Stimulated activated CD8-positive, alpha-beta memory T cell treated with anti-CD3 and anti-CD28 coated beads, Interleukin-15, amount 100 ng/mL, for 48 hours (primary cell): ENCODE measurements around the gene MELK.

ENCODE experiments used
- DNase-seq, 2 donors: peaks; one replicate each; pipeline ENCODE4 v3.0.0-alpha.2; 2020; ENCODE audit warnings: low read depth in 2 of 2

MELK gene

DNA sequence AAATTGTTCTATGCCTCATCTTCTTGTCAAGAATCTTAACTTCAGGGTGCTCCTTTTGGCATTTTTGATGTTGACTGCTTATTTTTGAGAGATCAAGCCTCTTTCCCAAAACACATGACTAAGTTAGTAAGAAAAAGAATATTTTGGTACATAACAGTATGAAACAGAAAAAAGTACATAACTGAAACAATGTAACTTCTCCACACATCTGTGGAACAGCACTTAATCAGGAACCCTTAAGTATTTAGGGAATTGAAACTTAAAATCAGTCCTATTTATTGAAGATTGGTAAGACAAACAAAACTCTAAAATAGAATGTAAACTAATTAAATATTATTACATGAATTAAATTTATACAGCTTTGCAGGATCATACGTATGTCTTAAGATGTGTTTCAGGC is 103.4 kb downstream of the MELK start:
- no peak for DNase-seq

DNA sequence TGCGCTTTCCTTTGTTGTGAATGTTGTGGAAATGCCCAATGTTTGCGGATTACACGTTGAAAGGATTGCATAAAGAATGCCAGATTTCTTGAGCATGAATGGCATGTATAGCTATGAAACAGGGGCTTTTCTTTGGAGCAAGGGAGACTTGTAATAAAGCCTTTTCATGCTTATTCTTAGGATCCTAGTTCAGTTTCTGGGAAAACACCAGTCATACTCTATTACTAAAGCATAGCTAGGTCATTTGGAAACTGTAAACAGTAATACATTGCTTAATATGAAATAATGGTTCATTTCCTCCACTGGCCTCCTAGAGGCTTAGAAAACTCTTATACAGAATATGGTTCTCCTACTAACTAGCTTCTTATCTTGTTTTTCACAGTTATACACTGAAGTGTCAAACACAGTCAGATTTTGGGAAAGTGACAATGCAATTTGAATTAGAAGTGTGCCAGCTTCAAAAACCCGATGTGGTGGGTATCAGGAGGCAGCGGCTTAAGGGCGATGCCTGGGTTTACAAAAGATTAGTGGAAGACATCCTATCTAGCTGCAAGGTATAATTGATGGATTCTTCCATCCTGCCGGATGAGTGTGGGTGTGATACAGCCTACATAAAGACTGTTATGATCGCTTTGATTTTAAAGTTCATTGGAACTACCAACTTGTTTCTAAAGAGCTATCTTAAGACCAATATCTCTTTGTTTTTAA is 104.2 kb downstream of the MELK start:
- DNase-seq = no peak

DNA sequence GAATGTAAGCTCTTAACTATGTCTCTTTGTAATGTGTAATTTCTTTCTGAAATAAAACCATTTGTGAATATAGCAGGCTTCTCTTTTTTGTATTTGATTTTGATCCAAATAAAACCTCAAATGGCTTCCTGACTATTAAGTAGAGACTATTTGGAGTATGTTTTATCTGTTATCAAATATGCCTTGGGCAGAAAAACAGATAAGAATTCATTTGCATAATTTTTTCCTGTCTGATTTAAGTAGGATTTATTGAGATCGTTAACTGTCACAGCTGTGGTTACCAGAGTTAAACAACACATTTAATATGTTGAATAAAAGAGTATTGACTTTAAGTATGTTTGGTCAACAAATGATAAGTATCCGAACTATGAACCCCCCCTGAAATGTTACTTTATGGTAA is 104.9 kb downstream of the MELK start:
- DNase-seq = no peak

DNA sequence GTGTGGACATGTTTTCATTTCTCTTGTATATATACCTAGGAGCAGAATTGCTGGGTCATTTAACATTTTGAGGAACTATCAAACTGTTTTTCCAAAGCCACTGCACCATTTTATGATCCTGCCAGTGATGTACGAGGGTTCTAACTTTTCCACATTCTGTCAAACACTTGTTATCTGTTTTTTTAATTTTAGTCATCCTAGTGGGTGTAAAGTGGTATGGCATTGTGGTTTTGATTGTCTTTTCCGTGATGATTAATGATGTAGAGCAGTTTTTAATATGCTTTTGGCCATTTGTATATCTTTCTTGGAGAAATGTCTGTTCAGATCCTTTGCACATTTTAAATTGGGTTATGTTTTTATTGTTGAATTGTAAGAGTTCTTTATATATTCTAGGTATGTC is 107.0 kb downstream of the MELK start:
- DNase-seq = no peak

DNA sequence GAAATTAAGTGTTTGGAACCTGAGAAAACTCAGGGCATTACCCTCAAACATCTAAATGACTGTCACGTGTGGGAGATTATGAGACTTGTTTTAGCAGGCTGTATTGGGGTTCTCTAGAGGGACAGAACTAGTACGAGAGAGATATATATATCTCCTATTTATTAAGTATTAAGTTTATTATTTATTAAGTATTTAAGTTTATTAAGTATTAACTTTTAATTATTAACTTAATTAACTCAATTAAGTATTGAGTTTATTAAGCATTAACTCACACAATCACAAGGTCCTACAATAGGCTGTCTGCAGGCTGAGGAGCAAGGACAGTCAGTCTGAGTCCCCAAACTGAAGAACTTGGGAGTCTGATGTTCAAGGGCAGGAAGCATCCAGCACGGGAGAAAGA is 113.8 kb downstream of the MELK start:
- no peak for DNase-seq

DNA sequence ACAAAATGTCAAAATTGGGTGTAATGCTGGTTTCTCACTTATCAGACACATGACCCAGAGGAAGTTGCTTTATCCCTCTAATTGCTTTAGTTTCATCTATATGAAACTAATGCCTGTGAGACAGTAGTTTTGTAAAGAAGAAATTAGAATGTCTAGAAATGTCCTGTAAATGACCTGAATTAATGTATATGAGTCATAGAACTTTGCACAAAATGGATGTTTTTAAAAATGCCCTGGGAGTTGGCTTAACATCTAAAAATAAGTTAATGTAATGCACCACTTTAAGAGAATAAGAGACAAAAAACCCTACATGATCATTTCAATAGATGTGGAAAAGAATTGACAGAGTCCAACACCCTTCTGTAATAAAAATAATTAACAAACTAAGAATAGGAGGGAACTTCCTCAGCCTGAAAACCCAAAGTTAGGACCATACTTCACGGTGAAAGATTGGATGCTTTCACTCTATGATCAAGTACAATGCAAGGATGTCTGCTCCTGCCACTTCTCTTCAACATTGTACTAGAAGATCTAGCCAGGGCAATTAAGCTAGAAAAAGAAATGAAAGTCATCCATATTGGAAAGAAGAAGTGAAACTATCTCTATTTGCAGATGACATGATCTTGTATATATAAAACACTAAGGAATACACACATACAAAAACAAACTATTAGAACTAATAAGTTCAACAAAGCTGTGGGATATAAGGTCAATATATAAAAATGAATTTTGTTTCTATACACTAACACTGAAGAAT is 117.9 kb downstream of the MELK start:
- no peak for DNase-seq

DNA sequence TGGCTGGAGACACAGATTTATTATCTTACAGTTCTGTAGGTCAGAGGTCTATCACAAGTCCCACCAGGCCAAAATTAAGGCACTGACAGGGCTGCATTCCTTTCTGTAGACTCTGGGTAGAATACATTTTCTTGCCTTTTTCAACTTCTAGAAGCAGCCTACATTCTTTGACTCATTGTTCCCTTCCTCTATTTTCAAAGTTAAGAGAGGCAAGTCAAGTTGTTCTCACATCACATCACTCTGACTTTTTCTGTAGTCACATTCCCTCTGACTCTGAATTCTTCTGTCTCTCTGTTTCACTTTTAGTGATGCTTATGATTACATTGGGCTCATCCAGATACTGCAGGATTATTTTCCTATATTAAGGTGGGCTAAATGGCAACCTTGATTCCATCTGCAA is 119.0 kb downstream of the MELK start:
- no peak for DNase-seq

DNA sequence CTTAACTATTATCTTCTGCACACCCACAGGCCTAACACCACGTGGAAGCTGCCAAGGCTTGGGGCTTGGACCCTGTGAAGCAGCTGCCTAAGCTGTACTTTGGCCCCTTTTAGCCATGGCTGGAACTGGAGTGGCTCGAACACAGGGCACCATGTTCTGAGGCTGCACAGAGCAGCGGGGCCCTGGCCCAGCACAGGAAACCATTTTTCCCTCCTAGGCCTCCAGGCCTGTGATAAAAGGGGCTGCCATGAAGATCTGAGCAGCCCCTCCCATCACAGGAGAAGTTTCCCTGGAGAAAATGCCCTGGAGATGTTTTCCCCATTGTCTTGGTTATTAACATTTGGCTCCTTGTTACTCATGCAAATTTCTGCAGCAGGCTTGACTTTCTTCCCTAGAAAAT is 126.3 kb downstream of the MELK start:
- DNase-seq = no peak

DNA sequence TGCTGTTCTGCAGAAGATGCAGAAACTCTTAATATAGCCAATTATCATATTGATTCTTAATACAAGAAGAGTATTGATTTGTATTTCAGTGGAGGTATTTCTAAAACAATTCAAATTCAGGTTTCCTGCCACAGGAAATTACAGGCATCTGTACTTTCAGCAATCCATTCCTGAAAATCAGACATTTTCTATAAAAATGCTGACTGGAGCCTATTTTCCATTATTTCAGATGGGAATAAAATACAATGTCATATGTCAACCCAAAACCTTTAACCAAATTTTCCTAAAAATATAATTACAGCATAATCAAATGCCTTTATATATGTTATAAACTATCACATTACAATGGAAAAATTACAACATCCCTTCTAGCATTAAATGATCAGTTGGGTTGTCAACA is 131.5 kb downstream of the MELK start:
- no peak for DNase-seq

DNA sequence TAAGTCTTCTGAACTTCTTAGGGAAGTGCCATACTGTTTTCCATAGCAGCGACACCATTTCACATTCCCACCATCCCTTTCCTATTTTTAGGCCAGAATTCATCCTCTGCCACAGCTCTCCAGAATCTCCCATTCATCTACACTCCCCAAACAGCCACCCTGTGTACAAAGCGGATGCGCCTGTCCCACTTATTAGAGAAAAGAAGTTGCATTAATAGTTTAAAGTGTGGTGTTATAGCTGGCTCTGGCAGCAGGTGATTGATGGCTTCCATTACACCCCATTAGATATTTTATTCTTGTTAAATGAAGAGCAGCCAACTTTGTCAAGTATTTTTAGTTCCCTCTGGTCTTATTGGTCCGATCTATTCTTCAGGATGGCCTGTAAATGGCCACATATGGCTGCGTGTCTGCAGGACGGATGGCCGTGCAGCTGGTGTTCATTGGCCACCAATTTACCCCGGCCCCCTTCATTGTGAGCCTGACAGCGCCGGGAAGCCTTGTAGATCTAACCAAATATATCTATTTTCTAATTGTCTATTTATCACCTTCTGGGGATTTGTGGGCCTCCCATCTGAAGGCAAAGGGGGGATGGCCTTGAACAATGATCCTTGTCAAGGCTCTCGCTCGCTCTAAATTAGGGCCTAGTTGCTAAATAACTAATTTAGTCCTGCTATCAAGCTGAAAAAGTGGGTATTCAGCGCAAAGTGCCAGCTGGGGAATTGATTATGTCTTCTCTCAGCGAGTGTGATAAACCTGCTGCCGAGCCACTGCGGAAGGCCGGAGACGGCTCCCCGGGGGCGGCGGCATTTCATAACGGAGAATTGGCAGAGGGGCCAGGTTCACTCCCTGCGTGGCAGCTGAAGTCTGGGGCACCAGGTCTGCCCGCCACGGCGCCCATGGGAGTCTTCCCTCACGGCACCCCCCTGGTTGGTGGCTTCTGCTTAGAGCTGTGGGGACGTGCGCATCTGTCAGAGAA is 141.1 kb downstream of the MELK start:
- DNase-seq = no peak

DNA sequence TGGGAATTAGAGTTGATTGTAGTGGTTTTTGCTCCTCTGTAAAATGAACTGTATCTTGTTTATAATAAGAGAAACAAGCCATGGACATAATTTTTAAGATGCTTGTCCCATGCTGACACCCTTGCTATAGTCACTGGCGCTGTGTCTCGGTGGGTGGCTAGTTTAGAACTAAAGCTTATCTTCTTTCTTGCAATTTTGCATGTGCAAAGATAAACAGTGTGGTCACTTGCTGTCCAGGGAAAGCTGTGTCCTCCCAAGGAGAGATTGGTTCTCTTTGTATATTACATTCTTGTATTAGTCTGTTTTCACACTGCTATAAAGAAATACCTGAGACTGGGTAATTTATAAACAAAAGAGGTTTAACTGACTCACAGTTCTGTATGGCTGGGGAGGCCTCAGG is 143.8 kb downstream of the MELK start:
- DNase-seq = no peak

DNA sequence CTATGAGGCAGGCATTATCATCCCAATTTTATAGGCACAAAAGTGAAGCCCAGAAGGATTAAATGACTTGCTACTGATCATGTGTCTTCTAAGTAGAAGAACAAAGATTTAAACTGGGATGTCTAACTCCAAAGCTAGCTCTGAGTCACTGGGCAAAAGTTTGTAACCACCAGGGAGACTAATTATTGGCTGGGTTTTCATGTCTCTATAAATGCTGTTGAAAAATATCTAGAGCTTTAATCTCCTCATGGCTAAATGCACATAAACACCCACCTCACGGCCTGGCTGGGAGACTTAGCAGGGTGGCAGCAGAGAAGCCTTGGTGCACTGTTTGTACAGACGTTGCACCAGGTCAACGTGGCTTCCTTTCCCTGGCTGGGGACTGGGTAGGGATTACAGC is 144.6 kb downstream of the MELK start:
- no peak for DNase-seq

DNA sequence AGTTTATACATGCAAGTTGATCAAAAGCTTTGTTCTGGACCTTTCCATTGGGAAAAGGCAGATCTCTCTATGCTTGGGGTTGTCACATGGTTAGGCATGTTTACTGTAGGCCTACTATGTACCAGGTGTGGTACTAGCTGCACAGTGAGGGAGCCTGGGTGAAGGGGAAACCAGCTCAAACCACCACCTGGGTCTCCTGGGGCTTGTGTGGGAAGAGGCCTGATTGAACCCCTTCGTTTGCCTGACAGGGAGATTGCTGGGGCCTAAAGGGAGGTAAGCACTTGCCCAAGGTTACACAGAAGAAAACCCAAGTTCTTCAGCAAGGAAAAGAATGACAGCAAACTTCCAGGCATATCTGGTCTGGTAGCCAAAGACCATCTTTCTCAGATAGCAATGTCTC is 145.9 kb downstream of the MELK start:
- no peak for DNase-seq

DNA sequence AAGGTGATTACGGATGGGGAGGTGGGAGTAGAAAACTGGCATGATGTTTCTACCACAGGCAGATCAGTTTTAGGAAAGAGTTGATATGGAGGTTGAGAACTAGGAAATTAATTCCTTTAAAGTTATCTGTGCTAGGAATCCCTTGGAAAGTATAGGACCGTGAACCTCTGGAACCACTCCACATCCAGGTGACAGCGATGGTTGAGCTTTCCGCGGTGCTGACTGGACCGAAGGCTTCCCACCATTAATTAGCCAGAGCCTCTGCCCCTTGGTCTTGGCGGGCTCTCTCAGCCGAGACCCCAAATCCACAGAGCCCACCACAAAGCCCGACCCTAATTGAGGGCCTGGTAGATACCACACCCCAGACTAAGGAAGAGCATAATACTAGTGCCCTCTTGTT is 147.3 kb downstream of the MELK start:
- DNase-seq = no peak

DNA sequence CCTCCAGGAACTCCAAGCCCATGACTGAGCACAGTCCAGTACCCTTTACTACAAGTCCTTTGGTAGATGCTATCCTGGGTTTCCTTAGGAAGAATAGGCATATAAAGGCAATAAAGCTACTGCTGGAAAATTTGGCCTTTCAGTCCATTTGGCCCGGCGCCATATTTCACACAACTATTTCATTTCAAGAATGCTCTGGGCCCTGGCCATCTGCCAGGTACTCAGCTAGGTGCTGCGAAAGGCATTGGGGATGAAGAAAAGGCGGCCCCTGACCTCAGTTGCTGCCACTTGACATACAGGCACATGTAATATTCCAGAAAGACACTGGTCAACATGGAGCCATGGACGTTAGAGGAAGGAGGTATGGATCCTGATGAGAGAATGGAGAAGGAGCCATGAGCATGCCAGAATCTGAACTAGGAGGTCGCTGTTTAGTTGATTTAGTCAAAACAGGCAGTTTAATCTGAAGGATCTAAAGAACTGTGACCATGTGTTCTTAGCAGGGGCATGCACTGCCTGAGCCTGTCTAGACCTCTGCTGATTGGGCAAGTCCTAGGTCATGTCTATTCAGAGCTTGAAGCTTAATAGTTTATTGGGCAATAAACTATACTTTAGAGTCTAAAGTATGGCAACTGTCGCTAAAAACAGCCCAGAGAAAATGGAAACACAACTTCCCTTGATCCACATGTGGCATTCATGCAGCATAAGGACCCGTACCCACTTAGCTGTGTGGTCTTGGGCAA is 149.3 kb downstream of the MELK start:
- DNase-seq = no peak

DNA sequence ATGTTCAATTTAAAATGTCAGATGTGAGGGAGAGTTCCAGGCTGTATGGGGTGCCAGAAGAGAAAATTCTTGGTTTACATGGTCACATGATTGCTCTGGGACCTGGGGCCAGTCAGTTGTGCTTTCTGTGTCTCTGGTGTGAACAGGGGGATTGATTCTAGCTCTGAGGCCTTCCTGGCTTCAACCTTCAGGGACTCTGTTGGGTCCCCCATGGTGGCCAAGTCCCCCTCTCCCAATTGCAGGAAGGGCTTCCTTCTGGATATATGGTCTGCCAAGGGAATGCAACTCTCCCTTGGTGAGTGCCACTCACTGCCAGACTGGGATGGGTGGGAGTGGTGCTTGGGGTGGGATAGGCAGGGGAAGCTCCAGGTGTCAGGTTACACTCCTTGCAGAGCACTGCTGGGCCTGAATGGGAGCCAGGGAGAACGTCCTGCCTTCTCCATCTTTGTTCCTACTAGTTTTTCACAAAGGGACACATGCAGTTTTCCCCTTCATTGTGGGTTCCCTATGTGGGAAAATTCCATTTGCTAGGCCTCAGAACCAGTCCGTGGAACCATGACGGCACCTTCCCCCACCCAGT is 153.2 kb downstream of the MELK start:
- no peak for DNase-seq
